ENCODE measurements around the gene SSR2.

SSR2 gene

GRCh38 chr1:156004843-156005584, 15.7 kb downstream of the SSR2 start:
- H3K4me3 ChIP-seq (ENCODE audit: low read length), result no peak overlapping the region
- no peak for DNase-seq (ENCODE audit: low read depth)
- TF ChIP-seq, protein P1, sequence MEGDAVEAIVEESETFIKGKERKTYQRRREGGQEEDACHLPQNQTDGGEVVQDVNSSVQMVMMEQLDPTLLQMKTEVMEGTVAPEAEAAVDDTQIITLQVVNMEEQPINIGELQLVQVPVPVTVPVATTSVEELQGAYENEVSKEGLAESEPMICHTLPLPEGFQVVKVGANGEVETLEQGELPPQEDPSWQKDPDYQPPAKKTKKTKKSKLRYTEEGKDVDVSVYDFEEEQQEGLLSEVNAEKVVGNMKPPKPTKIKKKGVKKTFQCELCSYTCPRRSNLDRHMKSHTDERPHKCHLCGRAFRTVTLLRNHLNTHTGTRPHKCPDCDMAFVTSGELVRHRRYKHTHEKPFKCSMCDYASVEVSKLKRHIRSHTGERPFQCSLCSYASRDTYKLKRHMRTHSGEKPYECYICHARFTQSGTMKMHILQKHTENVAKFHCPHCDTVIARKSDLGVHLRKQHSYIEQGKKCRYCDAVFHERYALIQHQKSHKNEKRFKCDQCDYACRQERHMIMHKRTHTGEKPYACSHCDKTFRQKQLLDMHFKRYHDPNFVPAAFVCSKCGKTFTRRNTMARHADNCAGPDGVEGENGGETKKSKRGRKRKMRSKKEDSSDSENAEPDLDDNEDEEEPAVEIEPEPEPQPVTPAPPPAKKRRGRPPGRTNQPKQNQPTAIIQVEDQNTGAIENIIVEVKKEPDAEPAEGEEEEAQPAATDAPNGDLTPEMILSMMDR (conservative IDR thresholded peaks at IDR 0.05; ENCODE audit: low read depth, low read length), result no peak

DNA sequence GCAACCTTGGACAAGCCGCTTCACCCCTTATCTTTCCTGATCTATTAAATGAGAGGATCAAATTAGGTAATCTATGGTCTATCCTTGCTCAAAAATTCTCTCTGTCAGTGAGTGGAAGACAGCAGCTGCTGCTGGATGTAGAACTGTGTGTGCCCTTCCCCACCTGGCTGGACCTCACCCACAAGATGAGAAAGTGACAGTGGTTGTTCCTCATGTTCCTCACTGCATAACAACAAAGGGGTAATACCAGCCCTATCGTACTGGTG, 16.9 kb downstream of the SSR2 start:
- TF ChIP-seq, protein P1 (conservative IDR thresholded peaks at IDR 0.05; ENCODE audit: low read depth, low read length), result no peak
- no peak for DNase-seq (ENCODE audit: low read depth)
- no peak overlapping the region for H3K4me3 ChIP-seq (ENCODE audit: low read length)

DNA sequence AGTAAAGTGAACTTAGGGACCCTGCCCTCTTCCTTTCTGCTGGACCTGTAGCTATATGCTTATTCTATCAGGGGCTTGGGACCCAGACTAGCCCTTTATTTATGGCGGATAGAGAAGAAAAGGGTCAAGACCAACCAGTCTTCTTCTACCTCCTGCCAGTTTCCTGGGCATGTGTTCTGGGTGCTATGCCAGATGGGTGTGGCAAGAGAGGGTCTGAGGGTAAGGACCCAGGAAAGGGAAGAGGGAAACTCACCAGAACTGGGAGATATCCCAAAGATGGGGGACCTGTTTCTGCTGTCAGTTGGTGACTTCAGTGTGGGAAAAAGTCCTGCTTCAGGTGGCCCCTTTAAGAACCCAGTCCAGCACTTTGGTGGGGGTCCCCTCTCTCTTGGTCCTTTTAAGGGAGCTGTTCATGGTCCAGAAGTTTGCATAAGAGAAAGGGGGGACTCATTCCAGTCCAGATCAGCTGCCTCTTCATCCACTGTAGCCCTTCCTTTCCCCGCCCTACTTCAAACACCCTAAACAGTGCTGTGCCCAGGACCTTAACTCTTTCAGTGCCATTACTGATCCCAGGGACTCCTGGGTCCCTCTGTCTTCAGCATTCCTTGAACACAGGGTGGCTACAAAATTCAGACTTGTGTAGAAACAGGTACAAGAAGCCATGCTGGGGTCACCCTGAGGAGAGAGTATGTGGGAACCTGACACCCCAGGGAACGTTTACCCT, 18.4 kb downstream of the SSR2 start:
- no peak overlapping the region for H3K4me3 ChIP-seq (ENCODE audit: low read length)
- TF ChIP-seq, protein P1 (conservative IDR thresholded peaks at IDR 0.05; ENCODE audit: low read depth, low read length), result no peak

GRCh38 chr1:156001662-156002171, 19.0 kb downstream of the SSR2 start:
- no peak for DNase-seq (ENCODE audit: low read depth)
- TF ChIP-seq, protein P1 (conservative IDR thresholded peaks at IDR 0.05; ENCODE audit: low read depth, low read length), result no peak
- H3K4me3 ChIP-seq (ENCODE audit: low read length), result no peak overlapping the region

More for the DNA sequence above, 18.4 kb downstream of the SSR2 start:
- DNase-seq (ENCODE audit: low read depth), result no peak

- no peak for DNase-seq (ENCODE audit: low read depth)
- H3K4me3 ChIP-seq (ENCODE audit: low read length), result no peak overlapping the region
- TF ChIP-seq, protein P1 (conservative IDR thresholded peaks at IDR 0.05; ENCODE audit: low read depth, low read length), result no peak
Observed at GRCh38 chr1:156001021-156001661, 19.6 kb downstream of the SSR2 start.

GRCh38 chr1:155999964-156000363, 20.8 kb downstream of the SSR2 start:
- TF ChIP-seq, protein P1 (conservative IDR thresholded peaks at IDR 0.05; ENCODE audit: low read depth, low read length), result no peak
- DNase-seq (ENCODE audit: low read depth), result no peak
- H3K4me3 ChIP-seq (ENCODE audit: low read length), result no peak overlapping the region
